NCI-H2196 (cell line): ENCODE measurements around the gene EXOSC5.
"Not testable (repeated sequence)": the region's sequence is repeated elsewhere in the genome, so short reads cannot be mapped to it uniquely, and the experiment has no call there.

Experiments used
- DNase-seq: peaks from one replicate; lab custom pipeline; 2025; ENCODE audit not compliant: unreplicated experiment; lab: John Stamatoyannopoulos, UW

EXOSC5 gene

DNA sequence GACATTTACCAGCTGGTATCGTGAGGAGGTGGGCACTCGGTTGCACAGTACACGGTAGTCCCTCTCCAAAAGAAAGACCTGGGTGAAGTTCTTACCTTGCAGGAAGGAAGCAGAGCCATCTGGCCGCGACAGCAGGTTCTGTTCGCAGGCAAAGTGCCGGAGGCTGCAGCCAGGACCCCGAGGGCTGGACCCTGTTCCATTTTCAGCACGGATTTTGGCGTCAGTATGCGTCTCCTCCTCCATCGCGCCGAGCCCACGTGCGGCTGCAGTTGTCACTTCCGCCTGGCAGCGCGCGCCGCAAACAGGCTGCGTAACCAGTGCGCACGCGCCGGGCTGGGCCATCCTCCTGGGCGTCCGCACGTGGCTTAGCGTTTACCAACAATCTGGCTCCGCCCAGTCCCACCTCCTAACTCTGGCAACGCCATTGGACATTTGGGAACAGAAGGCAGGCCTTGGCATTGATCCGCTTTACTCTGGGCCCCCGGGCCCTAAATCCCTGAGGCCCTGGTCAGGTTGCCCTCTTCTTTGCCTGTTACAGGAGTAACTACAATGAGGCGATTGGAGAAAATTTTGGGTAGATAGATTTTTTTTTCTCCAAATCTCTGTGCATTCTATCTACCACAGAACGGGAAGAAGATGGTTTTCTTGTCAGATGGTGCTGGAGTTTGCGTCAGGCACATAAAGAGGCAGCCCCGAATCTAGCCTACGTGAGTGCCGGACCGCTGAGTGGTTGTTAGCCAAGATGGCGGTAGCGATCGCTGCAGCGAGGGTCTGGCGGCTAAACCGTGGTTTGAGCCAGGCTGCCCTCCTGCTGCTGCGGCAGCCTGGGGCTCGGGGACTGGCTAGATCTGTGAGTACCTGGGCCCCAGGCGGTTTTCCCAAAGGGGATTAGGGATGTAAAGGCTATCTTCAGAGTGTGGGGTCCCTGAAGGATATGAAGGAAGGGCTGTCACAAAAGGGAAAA, at the start of gene EXOSC5, which contains the start of gene BCKDHA:
EXOSC5 (minus strand) TSS at position 274 of the 964 bp plus-strand sequence; CDS start at position 243, 31 bp downstream.
BCKDHA (plus strand) TSS at position 733 of the 964 bp plus-strand sequence; CDS start at position 743, 10 bp downstream.
- peak; percentile 100 for DNase-seq

DNA sequence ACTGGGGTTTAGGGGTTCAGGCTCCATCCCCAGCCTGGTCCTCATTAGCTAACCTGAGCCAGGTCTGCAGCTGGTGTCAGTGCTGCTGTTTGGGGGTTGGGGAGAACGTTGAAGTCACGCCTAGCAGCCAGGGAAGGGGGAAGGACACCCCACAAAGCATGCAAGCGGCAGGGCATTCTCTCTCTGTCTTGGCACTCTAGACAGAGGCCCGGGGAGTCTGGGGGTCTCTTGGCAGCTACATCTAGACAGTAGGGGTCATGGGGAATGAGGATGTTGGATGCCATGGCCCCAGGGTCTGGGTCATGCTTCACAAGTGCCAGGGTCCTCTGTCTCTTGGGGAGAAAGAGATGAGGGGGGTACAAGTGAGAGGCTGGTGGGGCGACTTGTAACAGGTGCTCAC, 48.4 kb upstream of the EXOSC5 start:
- DNase-seq, result no peak

DNA sequence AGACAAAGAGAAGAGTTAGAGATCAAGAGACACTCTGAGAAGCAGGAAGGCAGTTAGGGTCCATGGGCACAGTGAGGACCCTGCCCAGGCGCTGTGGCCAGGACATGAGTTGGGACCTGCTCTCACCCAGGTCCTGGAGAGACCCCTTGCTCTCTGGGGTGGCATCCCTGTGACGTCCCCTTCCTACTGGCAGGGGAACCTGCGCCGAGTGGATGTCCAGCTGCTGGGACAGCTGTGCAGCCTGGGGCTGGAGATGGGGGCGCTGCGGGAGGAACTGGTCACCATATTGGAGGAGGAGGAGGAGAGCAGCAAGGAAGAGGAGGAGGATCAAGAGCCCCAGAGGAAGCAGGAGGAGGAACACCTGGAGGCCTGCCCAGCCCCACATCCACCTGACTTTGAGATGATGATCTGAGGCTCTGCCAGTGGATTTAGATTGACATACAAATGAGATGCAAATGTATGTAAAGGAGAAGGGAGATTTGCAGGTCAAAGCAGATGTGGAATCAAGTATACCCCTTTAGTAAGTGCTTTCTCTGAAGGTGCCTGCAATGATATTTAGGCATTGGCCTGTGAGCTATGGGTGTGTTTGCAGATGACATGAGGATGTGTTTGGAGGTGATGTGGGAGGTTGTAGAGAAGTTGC, 46.8 kb upstream of the EXOSC5 start:
- DNase-seq, result no peak

DNA sequence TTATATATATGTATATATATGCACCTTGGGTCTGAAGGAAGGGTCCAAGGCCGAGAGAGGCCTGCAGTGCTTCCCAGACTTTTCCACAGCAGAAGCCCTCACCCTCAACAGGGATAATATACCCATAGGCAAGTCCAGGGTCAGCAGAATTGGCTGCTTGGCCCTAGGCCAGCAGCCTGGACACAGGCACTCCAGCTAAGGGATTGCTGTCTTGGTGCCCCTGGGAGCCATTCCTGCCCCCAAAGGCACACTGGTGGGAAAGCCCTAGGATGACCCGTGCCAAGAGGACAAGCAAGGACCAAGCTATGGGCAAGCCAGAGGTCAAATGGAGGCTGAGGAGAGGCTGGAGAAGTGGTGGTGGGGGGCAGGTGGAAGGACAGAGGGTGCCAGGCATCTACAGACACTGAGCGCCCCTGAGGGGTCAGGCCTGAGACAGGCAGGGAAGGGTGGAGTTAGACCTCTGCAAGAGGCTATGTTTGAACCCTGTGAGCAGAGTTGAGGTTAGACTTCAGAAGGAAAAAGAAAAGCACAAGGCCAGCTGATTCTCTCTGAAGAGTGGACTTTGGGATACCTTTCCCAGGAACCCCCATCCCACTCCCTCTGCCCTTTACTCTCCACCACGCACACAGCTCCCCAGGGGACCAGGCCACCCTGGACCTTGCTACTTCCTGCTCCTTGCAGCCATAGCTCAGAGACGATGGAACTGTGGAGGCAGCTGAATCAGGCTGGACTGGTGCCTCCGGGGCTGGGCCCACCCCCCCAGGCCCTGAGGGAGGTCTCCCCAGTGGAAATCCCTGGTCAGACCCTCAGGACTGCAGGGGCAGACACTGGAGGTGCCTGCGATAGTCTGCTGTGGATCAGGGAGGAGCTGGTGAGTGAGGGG, 45.6 kb upstream of the EXOSC5 start, which contains the start of gene ERICH4:
ERICH4 (plus strand) TSS at position 684 of the 883 bp plus-strand sequence; CDS start at position 698, 14 bp downstream.
- DNase-seq, result no peak

DNA sequence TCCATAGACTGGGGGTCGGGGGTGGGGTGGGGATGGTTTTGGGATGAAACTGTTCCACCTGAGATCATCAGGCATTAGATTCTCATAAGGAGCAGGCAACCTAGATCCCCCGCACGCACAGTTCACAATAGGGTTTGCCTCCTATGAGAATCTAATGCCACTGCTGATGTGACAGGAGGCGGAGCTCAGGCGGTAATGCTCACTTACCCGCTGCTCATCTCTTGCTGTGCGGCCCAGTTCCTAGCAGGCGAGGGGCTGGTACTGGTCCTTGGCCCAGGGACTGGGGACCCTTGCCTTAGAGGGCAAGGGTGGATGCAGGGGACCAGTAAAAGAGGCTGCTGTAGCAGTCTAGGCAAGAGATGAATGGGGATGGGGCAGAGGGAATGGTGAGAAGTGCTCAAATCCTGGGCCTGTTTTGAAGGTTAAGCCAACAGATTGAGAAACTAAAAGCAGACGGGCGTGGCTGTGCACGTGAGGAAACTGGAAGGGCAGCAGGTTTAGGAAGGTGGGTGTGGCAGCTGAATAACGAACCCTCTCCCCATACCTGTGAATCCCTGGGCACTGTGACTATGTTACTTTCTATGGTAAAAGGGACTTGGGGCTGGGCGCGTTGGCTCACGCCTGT, 44.3 kb upstream of the EXOSC5 start:
- DNase-seq, result no peak

DNA sequence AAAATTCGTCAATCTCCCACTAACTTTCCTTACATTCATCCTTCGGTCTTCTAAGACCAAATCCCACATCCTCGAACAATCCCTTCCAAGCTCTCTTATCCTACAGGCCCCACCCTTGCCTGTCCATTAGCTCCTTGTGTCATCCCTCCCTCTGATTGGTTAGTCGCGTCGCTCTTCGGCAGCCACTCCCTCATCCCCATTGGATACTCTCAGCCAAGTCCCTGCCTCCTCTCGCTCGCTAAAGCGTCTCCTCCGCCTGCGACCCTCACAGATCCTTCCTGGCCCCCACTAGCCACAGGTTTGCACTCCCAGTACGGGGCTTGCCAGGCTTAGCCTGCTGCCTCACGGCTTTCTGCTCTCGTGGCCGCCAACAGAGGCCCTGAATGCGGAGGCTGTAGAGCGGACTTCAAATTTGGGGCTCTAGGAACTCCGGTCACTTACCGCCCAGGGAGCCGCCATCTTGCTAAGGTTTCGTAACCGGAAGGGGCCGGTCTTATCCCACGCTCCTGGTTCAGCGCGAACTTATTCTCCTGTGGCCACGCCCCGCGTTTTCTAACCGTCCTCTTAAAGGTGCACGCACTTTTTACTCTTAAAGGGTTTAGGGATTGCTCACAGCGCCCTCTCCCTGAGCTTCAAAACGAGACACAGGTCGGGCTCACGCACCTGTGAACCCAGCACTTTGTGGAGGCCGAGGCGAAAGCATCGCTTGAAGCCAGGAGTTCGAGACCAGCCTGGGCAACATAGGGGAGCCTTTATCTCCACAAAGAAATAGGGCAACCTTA, 42.5 kb upstream of the EXOSC5 start, which contains the start of gene DMAC2:
DMAC2 (minus strand) TSS at position 472 of the 782 bp plus-strand sequence; CDS start at position 459, 13 bp downstream.
- DNase-seq, result peak; percentile 99

DNA sequence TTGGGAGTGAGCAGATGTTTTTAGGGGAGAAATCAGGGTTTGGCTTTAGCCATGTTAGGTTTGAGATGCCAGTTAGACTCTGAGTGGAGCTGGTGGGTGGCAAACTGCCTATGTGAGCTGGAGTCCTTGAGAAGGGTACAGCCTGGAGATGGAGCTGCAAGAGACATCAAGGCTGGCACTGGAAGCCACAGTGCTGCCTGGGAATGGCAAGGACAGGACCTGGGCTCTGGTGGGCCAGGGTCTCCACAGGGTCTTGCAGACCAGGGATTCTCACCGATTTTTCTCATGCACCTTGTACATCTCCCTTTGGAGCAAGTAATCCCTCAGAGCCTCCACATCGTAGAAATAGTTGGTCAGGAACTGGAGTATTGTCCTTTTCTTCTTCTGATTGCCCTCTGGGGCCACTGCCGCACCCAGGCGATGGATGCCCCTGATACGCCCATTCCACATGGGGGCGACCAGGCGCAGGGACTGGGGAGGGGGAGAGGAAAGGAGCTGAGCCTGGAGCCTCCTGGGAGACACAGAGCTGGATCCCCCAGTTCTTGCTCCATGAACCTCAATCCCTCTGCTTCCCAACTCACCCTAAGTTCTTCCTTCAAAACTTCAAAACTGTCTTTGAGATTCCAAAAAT, 40.9 kb upstream of the EXOSC5 start:
- no peak for DNase-seq

DNA sequence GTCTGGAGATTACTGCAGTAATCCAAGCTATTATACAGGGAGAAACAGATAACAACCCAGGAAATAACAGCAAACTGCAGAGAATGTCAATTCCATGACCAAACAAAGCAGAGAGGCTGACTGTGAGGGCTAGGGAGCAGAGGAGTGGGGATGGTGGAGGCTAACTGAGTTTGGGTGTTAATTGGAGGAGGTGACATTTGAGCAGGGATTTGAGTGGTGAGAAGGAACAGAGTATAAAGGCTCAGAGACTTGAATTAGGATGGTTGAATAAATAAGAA, 39.5 kb upstream of the EXOSC5 start:
- no peak for DNase-seq

DNA sequence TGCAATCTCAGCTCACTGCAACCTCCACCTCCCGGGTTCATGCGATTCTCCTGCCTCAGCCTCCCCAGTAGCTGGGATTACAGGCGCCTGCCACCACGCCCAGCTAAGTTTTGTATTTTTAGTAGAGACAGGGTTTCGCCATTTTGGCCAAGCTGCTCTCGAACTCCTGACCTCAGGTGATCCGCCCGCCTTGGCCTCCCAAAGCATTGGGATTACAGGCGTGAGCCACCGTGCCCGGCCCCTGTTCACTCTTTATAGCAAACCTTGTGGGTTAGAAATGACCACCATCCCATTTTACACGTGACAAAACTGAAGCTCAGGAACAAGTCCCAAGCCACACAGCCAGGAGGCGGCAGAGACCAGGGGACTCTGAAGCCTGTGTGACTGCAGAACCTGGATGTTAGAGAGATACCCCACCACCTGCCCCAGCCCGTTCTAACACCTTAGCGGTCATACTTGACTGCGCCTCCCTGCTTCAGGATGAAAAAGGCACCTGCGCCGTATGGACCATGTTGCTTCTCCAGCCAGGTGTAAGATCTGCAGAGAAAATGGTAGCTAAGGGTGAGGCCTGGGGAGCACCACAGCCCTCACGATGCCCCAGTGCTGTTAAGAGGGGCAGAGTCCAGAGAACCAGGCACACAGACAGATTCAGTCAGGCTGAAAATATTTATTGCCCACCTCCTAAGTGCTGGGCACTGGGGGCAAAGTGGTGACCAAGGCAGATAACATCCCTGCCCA, 38.9 kb upstream of the EXOSC5 start:
- DNase-seq, result no peak

DNA sequence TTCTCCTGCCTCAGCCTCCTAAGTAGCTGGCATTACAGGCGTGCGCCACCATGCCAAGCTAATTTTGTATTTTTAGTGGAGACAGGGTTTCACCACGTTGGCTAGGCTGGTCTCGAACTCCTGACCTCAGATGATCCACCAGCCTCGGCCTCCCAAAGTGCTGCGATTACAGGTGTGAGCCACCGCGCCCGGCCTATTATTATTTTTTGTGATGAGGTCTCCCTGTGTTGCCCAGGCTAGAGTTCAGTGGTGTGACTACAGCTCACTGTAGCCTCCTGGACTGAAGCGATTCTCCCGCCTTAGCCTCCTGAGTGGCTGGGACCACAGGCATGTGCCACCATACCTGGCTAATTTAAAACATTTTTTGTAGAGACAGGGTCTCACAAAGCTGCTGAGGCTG, 38.2 kb upstream of the EXOSC5 start:
- not testable (repeated sequence) for DNase-seq

DNA sequence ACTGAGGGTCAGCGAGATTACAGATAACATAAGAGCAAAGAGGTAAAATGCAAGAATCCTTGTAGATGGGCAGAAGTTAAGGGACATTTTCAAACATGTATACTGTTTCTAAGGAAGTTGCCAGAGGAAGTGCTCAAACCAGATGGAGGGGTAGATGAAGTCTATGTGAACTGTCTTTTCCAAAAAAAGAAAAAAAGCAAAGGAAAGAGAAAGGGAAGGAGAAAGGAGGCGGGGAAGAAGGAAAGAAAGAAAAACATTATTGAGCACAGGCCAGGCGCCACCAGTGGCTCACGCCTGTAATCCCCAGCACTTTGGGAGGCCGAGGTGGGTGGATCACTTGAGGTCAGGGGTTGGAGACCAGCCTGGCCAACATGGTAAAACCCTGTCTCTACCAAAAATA, 37.3 kb upstream of the EXOSC5 start:
- no peak for DNase-seq

DNA sequence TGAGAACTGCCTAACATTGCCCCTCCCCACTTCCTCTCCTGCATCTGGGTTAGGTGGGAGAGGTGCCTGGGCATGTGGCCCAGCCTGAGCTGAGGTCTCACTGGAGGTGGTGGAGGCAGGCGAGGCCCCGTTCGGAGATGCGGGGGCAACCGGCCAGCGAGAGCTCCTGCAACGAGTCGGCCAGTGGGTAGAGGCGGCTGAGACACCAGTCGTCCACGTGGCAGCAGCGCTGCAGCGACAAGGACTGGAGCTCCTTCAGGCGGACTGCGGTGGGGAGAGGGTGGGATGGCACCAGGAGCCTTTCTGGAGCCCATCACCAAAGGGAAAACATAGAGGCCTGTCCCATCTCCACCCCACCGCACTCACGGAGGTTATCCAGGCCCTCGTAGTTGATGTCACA, 36.0 kb upstream of the EXOSC5 start:
- no peak for DNase-seq

DNA sequence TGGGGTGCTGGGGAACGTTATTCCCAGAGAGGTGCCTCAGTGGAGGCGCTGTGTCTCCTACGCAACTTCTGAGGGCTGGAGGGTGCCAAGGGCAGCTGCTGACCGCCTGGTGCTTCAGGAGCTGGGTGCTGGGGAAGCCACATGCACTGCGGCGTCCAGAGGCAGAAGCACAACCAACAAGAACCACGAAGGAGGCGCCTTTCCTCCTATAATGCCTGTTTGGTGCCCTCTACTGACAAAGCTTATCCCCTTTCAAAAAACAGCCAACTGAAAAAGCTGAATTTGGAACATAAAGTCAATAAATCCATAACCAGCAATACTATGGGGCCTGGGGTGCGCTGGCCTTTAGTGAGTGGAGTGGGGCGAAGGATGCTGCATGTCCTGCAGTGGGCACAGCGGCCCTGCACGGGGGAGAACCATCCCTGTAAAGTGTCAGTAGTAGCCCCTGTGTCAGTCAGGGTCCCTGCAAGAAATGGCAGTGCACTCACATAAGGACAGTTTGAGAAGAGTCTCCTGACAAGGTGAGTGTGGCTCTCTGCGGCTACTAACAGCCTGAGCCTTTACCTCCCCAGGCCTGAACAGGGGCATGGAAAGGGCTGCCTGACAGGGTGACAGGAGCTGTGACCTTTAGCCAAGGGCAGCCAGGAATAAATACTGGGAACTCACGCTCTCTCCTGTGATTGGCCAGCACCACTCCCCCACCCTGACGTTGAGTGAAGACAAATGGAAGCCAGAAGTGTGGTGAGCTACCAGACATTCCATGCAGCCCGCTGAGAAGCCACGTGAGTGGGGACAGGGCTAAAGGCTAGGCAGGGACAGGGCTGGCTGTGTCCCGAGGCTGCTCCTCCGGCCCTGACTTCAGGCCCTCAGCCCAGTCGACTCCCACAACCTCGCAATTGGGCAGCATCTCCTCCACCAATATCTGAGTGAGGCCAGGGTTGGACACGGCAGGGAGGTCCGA, 34.5 kb upstream of the EXOSC5 start:
- peak; percentile 42 for DNase-seq

DNA sequence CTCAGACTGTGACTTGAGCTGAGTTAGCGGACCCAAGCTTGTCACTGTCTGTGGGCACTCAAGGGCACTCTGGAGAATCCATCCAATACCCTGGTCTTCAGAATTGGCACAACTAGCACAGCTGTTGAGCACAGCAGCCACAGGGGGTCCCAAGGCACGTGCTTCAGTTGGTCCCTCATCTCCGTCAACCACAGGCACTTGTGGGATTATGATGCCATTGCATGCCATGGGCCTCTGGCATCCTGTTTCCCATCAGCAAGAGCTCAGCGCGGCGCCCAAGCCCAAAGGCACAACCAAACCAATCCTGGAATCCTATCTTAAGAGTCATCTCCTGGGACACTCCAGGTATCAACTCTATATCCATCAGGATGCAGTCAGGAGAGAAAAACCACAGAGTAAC, 33.8 kb upstream of the EXOSC5 start:
- no peak for DNase-seq

DNA sequence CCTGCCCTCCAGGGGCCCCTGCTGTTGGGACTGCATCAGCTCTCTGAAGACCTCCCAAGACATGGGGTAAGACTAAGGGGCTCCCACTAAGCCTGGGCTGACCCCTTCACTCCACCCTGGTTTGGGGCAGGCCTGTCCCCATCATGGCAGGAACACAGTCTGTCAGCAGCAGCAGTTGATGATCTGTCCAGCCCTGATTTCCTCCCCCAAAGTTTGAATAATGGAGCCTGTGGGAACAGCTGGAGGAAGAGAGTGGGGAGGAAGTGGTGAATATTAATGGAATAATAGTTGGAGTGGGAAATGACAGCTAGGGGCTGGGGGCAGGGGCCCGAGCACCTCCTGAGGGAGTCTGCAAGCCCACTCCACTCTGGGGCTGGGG, 31.3 kb upstream of the EXOSC5 start:
- no peak for DNase-seq

DNA sequence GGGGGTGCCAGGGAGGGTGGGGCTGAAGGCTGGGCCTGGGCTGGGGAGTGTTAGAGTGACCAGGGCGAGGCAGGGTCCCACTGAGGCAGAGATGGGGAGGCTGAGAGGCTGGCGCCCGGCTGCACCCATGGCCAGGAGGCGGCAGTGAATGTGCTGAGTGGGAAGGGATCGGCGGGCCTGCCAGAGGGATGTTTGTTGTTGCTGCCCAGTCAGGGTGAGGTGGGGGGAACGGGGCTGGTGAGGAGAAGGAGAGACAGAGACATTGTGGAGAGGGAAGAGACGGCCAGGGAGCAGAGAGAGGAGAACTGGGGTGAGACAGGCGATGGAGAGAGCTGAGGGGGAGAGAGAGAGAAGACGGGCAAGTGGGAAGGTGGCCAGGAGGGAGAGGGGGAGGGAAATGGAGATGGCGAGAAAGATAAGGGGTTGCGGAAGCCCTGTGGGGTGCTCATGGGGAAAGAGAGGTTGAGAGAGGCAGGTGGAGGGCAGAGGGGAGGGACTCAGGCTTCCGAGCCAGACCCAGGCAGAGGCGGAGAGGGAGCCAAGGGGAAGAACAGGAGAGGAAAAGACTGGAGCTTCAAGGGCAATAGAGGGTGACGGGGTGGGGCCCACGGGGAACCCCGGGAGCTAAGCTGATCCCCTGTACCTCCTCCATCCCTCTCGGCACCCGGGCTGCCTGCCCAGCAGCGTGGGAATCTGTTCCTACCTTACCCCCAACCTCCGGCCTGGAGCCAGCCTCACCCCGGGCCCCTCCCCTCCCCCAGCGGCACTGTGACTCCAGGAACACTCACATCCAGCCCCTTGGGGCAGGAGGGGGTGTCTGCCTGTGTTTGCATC, 30.7 kb upstream of the EXOSC5 start:
- peak; percentile 49 for DNase-seq
